GM21576 (cell line): ENCODE measurements around the gene CNTD1.
"Not testable (repeated sequence)": the region's sequence is repeated elsewhere in the genome, so short reads cannot be mapped to it uniquely, and the experiment has no call there.

Experiments
- ATAC-seq: cut with Tn5 transposase; IDR thresholded peaks from one replicate; pipeline ENCODE4 v1.9.1; 2021; ENCODE audit warnings: mild to moderate bottlenecking, moderate library complexity; ENCODE audit not compliant: unreplicated experiment

Gene CNTD1

DNA sequence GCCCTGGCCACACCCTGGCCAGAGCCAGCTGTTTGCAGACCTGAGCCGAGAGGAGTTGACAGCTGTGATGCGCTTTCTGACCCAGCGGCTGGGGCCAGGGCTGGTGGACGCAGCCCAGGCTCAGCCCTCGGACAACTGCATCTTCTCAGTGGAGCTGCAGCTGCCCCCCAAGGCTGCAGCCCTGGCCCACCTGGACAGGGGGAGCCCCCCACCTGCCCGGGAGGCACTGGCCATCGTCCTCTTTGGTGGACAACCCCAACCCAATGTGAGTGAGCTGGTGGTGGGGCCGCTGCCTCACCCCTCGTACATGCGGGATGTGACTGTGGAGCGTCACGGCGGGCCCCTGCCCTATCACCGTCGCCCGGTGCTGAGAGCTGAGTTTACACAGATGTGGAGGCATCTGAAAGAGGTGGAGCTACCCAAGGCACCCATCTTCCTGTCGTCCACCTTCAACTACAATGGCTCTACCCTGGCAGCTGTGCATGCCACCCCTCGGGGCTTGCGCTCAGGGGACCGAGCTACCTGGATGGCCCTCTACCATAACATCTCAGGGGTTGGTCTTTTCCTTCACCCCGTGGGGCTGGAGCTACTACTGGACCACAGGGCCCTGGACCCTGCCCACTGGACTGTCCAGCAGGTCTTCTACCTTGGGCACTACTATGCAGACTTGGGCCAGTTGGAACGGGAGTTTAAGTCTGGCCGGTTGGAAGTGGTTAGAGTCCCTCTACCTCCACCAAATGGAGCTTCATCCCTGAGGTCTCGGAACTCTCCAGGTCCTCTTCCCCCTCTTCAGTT lies 46.3 kb downstream of the CNTD1 start:
- no peak for ATAC-seq

DNA sequence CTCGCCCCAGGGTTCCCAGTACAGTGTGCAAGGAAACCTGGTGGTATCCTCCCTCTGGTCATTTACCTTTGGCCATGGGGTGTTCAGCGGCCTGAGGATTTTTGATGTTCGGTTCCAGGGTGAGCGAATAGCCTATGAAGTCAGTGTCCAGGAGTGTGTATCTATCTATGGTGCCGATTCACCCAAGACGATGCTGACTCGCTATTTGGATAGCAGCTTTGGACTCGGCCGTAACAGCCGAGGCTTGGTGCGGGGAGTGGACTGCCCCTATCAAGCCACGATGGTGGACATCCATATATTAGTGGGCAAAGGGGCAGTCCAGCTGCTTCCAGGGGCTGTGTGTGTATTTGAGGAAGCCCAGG lies 46.9 kb downstream of the CNTD1 start:
- no peak for ATAC-seq

- ATAC-seq, result no peak
Measured at GRCh38 chr17:42845918-42846593, 47.4 kb downstream of the CNTD1 start.

- no peak for ATAC-seq
Measured at GRCh38 chr17:42846594-42847280, 48.1 kb downstream of the CNTD1 start.

GRCh38 chr17:42848093-42848492 lies 49.4 kb downstream of the CNTD1 start:
- ATAC-seq, result no peak

GRCh38 chr17:42849031-42849430 lies 50.4 kb downstream of the CNTD1 start:
- ATAC-seq, result no peak

- ATAC-seq, result no peak
Measured at GRCh38 chr17:42849451-42850181, 51.0 kb downstream of the CNTD1 start.

DNA sequence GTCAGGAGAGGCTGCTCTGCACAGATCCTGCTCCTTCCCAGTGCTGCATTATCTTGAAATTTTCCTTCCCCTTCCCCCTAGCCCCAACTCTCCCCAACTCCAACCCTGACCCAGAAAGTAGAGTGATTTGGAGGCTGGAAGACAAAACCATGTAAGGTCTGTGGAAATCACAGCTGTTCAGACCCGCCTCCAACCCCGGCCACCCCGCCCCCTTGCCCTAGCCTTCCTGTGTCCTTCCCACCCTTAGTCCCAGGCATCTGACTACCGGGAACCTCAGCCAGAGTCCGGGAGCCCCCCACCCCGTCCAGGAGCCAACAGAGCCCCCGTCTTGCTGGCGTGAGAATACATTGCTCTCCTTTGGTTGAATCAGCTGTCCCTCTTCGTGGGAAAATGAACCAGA lies 52.3 kb downstream of the CNTD1 start, which contains the start of gene AOC3:
AOC3 (plus strand) TSS at position 246 of the 400 bp plus-strand sequence; CDS start at position 391, 145 bp downstream.
- no peak for ATAC-seq

GRCh38 chr17:42851371-42852240 lies 52.9 kb downstream of the CNTD1 start:
- ATAC-seq, result not testable (repeated sequence)

GRCh38 chr17:42852351-42852750 lies 53.7 kb downstream of the CNTD1 start:
- no peak for ATAC-seq

GRCh38 chr17:42853004-42853403 lies 54.3 kb downstream of the CNTD1 start:
- no peak for ATAC-seq

GRCh38 chr17:42853597-42853967 lies 54.9 kb downstream of the CNTD1 start:
- no peak for ATAC-seq

- no peak for ATAC-seq
Measured at GRCh38 chr17:42853968-42854790, 55.5 kb downstream of the CNTD1 start.

GRCh38 chr17:42855048-42855596 lies 56.5 kb downstream of the CNTD1 start:
- ATAC-seq, result no peak

DNA sequence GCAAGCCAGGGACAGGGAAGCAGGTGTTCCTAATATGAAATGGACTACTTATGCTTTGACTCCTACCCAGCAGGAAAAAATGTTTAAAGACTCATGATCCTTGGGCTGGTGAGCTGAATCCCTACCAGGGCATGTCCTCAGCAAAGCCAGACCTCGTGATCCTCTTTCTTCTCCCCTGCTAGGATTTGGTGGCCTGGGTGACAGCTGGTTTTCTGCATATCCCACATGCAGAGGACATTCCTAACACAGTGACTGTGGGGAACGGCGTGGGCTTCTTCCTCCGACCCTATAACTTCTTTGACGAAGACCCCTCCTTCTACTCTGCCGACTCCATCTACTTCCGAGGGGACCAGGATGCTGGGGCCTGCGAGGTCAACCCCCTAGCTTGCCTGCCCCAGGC lies 57.4 kb downstream of the CNTD1 start:
- not testable (repeated sequence) for ATAC-seq

- not testable (repeated sequence) for ATAC-seq
Measured at GRCh38 chr17:42856516-42856915, 57.9 kb downstream of the CNTD1 start.

GRCh38 chr17:42857389-42857788 lies 58.7 kb downstream of the CNTD1 start:
- no peak for ATAC-seq
